ENCODE measurements around the gene LSAMP. TPM values are rescaled to one million over a fixed set of nuclear protein-coding genes. Genes with fewer than 3 reads are reported as not detected.

Gene LSAMP
- polyA plus RNA-seq, 1 of the 3 experiments (the other 2 are of a cell fraction), result 6.6 TPM

GRCh38 chr3:116035429-116035828, 409.9 kb downstream of the LSAMP start:
- Histone ChIP-seq H3K4me2 (no peak overlapping the region), H3K9me2 (no peaks in the 10 kb centered on the region), H2AFZ (ENCODE audit: low read depth) (no peak overlapping the region), H3F3A (replicated peaks; ENCODE audit: insufficient read depth) (no peaks in the 10 kb centered on the region), H3K36me3 (replicated peaks in 1 of 2; ENCODE audit: control insufficient read depth in 1 of 2, insufficient read depth in 2 of 2, low read length in 1 of 2) (no peaks in the 10 kb centered on the region), H3K27ac (ENCODE audit: low read depth in 2 of 2, low read length in 1 of 2) (no peak overlapping the region), H3K4me1 (ENCODE audit: control insufficient read depth in 1 of 2, insufficient read depth in 2 of 2, low read depth in 1 of 2, low read length in 1 of 2) (peaks cover 0 to 5% of the 10 kb centered on the region in 2 experiments; a peak in 3 of 4 replicates), H3K27me3 (ENCODE audit: insufficient read depth) (no peaks in the 10 kb centered on the region), H3K9ac (no peak overlapping the region), H3K4me3 (ENCODE audit: low read depth in 2 of 2, low read length in 1 of 2) (no peak overlapping the region), H4K20me1 (ENCODE audit: insufficient read depth) (no peaks in the 10 kb centered on the region), H3K79me2 (ENCODE audit: insufficient read depth) (no peaks in the 10 kb centered on the region), H3K9me3 (no peaks in the 10 kb centered on the region)
- no peak for DNase-seq
- ChIA-PET POLR2A (no interaction called here), CTCF (interaction anchor here (1.6 kb wide), 1 partner anchor 11 kb away, joined by 4 read pairs; no protein-coding TSS in a partner anchor)
- no peak for TF ChIP-seq MXI1 (IDR thresholded peaks at IDR 0.05; ENCODE audit: low read depth, low read length)
- TF ChIP-seq SMC3 (IDR thresholded peaks at IDR 0.05; ENCODE audit: low read depth, low read length), result no peak
- TF ChIP-seq RAD21 (IDR thresholded peaks at IDR 0.05; ENCODE audit: low read length), result no peak
- no peak for TF ChIP-seq GABPA (IDR thresholded peaks at IDR 0.05; ENCODE audit: low read depth)
- no peak for TF ChIP-seq MEF2A (IDR thresholded peaks at IDR 0.05; ENCODE audit: borderline replicate concordance, low read depth)
- TF ChIP-seq TAF1 (IDR thresholded peaks at IDR 0.05; ENCODE audit: borderline replicate concordance, low read depth, low read length), result no peak
- no peak for TF ChIP-seq NFIC (IDR thresholded peaks at IDR 0.05; ENCODE audit: borderline replicate concordance)
- WGBS (ENCODE audit: low lambda C conversion rate), result 72% methylated on average over 3 of the region's 3 CpGs

GRCh38 chr3:116034794-116035193, 410.5 kb downstream of the LSAMP start:
- H3K36me3 ChIP-seq (replicated peaks in 1 of 2; ENCODE audit: control insufficient read depth in 1 of 2, insufficient read depth in 2 of 2, low read length in 1 of 2), result no peaks in the 10 kb centered on the region
- no peaks in the 10 kb centered on the region for H3F3A ChIP-seq (replicated peaks; ENCODE audit: insufficient read depth)
- peaks cover 0 to 5% of the 10 kb centered on the region in 2 experiments; a peak in 3 of 4 replicates for H3K4me1 ChIP-seq (ENCODE audit: control insufficient read depth in 1 of 2, insufficient read depth in 2 of 2, low read depth in 1 of 2, low read length in 1 of 2)
- no peaks in the 10 kb centered on the region for H3K9me2 ChIP-seq
- TF ChIP-seq TEAD4 (IDR thresholded peaks at IDR 0.05; ENCODE audit: borderline replicate concordance, insufficient read depth) (no peak), MXI1 (IDR thresholded peaks at IDR 0.05; ENCODE audit: low read depth, low read length) (no peak), REST (IDR thresholded peaks at IDR 0.05; ENCODE audit: low read depth, low read length) (no peak), RCOR1 (IDR thresholded peaks at IDR 0.05; ENCODE audit: low read length) (no peak), NRF1 (IDR thresholded peaks at IDR 0.05; ENCODE audit: low read depth, low read length) (no peak), IRF3 (IDR thresholded peaks at IDR 0.05; ENCODE audit: low read depth, low read length) (no peak), RFX5 (IDR thresholded peaks at IDR 0.05; ENCODE audit: low read length) (no peak), RXRA (IDR thresholded peaks at IDR 0.05; ENCODE audit: borderline replicate concordance, low read depth) (no peak), USF1 (IDR thresholded peaks at IDR 0.05; ENCODE audit: borderline replicate concordance, low read depth) (no peak), PBX3 (IDR thresholded peaks at IDR 0.05) (no peak)
- no peaks in the 10 kb centered on the region for H3K9me3 ChIP-seq
- H3K9ac ChIP-seq, result no peak overlapping the region
- H3K4me3 ChIP-seq (ENCODE audit: low read depth in 2 of 2, low read length in 1 of 2), result no peak overlapping the region
- H3K4me2 ChIP-seq, result no peak overlapping the region
- H3K27me3 ChIP-seq (ENCODE audit: insufficient read depth), result no peaks in the 10 kb centered on the region
- 52% methylated on average over 1 of the region's 1 CpG for WGBS (ENCODE audit: low lambda C conversion rate)
- no peak overlapping the region for H2AFZ ChIP-seq (ENCODE audit: low read depth)
- no peaks in the 10 kb centered on the region for H3K79me2 ChIP-seq (ENCODE audit: insufficient read depth)
- H4K20me1 ChIP-seq (ENCODE audit: insufficient read depth), result no peaks in the 10 kb centered on the region
- no peak for DNase-seq
- no peak overlapping the region for H3K27ac ChIP-seq (ENCODE audit: low read depth in 2 of 2, low read length in 1 of 2)
- ChIA-PET CTCF (interaction anchor here (1.6 kb wide), 1 partner anchor 10 kb away, joined by 4 read pairs; no protein-coding TSS in a partner anchor), POLR2A (no interaction called here)

All from SK-N-SH (cell line).